Measurements from ENCODE around the gene DPEP1.
"Not testable (repeated sequence)": the region's sequence is repeated elsewhere in the genome, so short reads cannot be mapped to it uniquely, and the experiment has no call there.

DPEP1 gene

DNA sequence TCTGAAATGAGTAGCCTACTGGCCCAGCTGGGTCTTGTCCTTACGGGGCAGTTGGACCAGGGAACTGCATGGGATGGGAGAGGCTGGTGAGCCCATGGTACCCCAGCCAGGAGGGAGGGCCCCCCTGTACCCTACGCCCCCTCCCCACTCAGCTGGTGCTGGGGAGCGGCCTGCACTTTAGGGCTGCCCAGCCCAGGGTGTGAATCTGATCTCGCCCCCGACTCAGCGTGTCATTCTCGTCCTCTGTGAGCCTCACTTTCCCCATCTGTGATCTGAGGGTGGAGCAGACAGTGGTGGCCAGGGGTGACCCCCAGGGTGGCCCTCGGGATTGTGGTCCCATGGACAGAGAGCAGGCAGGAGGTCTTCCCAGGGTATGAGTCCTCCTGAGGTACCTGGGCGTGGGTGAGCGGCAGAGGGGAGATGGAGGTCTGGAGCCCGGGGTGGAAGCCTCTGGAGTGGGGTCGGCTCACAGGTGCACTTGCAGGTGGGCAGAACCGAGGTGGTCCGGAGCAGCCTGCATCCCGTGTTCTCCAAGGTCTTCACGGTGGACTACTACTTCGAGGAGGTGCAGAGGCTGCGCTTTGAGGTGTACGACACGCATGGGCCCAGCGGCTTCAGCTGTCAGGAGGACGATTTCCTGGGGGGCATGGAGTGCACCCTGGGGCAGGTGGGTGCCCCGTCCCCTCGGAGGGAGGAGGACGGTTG is 36.2 kb upstream of the DPEP1 start:
- DNase-seq (ENCODE audit: low read depth, low spot score) = no peak

GRCh38 chr16:89579351-89579750 is 34.1 kb upstream of the DPEP1 start:
- no peak for DNase-seq (ENCODE audit: low read depth, low spot score)

- DNase-seq (ENCODE audit: low read depth, low spot score) = peak; percentile 98
These were observed 32.3 kb upstream of the DPEP1 start for GRCh38 chr16:89581045-89581695.

GRCh38 chr16:89581861-89582563 is 31.4 kb upstream of the DPEP1 start:
- DNase-seq (ENCODE audit: low read depth, low spot score) = peak; percentile 53

- DNase-seq (ENCODE audit: low read depth, low spot score) = no peak
These were observed 30.7 kb upstream of the DPEP1 start for GRCh38 chr16:89582614-89583196.

DNA sequence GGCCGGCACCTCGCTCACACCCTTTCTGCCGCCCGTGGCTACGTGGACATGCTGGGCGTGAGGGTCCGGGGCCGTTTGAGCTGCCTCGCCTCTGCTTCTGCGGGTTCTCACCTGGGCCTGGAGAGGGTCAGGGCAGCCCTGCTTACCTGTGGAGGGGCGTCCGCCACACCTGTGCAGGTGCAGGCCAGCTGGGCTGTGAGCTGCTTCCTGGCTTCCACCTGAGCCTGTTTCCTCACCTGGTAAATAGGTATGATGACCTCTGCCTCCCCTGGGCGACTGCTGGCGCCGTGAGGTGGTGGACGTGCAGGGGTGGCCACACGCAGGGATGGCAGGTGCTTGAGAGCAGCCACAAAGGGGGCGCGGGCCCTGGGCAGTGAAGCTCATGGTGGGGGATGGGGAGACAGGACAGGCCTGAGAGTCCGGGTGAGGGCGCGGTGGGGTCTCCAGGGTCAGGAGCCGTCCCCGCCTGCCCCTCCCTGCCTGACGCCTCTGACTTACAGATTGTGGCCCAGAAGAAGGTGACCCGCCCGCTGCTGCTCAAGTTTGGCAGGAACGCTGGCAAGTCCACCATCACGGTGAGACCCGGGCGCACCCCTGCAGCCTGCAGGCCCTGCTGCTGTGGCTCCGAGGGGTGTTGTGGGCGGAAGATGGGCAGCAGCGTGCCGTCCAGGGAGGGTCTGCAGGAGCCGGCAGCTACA is 30.1 kb upstream of the DPEP1 start:
- no peak for DNase-seq (ENCODE audit: low read depth, low spot score)

DNA sequence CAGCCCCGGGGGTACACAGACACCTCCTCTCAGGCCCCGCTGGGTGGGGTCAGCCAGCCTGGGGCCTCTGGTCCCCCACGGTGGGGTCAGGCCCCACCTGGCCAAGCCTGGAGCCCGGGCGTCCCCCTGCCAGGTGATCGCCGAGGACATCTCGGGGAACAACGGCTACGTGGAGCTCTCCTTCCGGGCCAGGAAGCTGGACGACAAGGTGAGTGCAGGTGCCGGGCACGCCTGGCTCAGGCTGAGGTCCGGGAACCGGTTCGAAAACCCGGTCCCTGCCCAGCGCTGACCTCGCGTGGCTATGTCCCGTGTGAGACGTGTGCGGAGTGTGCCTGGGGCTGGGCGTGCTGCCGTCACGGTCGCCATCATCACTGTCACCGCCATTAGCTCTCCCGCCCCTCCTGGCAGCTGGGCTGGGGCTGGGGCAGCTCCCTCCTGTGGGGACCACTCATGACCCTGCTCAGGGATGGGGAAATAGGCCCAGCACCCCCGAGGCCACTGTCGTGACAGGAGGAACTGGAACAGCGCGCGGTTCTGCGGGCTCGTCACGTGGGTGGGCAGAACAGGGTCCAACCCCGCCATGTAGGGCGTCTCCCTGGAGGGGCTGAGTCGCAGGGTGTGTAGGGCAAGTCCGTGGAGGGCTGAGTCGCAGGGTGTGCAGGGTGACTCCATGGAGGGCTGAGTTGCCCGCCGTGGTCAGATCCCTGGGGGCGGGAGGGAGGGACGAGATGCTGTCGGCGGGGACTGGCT is 29.4 kb upstream of the DPEP1 start:
- no peak for DNase-seq (ENCODE audit: low read depth, low spot score)

GRCh38 chr16:89584768-89585549 is 28.5 kb upstream of the DPEP1 start:
- DNase-seq (ENCODE audit: low read depth, low spot score) = peak; percentile 82

DNA sequence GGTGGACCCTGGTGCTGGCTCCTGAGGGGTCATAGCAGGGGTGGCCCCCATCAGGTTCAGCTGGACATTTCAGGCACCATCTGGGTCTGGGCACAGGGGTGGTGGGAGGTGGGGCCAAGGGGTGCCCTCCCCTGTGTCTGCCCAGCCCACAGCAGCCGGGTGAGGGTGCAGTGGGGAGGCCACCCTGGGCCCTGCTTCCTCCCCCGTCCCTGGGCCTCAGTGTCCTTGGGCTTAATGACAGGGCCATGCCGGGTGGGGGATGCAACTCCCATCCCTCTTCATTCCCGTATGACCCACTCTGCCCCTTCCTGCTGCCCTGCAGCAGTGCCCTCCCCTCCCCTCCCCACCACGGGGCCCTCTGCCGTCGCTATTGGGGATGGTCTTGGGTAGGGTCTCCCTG is 27.2 kb upstream of the DPEP1 start:
- no peak for DNase-seq (ENCODE audit: low read depth, low spot score)

GRCh38 chr16:89586853-89587252 is 26.6 kb upstream of the DPEP1 start:
- no peak for DNase-seq (ENCODE audit: low read depth, low spot score)

DNA sequence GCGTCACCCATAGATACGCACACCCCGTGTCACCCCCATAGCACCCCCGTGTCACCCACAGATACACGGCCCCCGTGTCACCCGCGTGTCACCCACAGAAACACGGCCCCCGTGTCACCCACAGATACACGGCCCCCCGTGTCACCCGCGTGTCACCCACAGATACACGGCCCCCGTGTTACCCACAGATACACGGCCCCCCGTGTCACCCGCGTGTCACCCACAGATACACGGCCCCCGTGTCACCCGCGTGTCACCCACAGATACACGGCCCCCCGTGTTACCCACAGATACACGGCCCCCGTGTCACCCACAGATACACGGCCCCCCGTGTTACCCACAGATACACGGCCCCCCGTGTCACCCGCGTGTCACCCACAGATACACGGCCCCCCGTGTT is 25.8 kb upstream of the DPEP1 start:
- not testable (repeated sequence) for DNase-seq (ENCODE audit: low read depth, low spot score)

DNA sequence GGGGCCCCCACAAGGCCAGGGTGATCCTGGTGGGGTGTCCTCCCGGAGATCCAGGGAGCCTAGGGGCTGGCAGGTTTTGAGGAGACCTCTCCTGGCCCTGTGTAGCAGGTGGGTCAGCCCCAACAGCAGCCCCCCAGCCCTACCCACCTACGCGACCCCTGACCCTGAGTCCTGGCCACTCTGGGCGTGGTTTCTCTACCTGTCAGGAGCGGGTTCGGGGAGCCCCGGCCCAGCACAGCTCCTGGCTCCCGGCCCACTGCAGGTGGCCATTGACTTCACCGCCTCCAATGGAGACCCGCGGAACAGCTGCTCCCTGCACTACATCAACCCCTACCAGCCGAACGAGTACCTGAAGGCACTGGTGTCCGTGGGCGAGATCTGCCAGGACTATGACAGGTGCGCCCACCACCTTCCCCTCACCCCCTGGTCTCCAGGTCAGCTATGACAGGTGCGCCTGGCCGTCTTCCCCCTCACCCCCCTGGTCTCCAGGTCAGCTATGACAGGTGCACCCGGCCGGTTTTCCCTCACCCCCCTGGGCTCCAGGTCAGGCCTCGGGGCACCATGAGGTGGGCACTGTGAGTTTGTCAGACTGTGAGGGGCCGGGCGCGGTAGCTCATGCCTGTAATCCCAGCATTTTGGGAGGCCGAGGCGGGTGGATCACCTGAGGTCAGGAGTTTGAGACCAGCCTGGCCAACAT is 24.9 kb upstream of the DPEP1 start:
- no peak for DNase-seq (ENCODE audit: low read depth, low spot score)

GRCh38 chr16:89589241-89589926 is 24.1 kb upstream of the DPEP1 start:
- DNase-seq (ENCODE audit: low read depth, low spot score) = no peak

DNA sequence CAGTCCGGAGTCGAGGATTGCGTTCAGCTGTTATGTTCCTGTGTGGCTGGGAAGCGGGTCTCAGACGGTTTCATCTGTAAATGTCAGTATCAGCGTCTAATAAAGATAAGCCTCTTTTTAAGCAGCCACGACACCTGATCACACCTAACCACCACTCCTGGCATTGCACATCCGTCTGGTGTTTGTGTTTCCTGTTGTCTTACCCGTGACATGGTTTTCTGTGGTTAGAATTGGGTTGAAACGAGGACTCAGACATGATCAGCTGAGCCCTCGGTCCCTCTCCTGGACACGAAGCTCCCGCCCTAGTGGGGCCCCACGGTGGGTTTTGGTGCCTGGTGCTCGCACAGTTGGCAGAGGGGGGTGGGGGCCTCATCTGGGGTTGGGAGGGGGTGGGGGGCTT is 19.6 kb upstream of the DPEP1 start:
- no peak for DNase-seq (ENCODE audit: low read depth, low spot score)

DNA sequence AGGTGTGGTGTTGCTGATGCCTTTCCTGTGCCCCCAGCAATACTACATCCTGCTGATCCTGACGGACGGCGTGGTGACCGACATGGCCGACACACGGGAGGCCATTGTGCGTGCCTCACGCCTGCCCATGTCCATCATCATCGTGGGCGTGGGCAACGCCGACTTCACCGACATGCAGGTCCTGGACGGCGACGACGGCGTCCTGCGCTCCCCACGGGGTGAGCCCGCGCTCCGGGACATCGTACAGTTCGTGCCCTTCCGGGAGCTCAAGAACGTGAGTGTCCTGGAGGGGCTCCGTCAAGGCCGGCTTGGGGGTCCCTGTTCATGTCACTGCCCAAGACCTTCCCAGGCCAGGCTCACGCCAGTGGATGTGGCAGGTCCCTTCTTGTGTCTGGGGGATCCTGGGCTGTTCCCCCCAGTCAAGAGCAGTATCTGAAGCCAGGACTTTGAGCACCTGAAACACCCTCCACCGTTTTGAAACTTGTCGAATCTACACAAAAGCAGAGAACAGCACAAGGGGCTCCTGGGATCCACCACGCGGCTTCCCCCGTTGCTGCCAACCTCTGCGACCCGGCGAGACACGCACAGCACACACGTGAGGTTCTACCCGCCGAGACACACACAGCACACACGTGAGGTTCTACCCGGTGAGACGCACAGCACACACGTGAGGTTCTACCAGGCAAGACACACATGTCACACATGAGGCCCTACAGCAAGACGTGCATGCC is 17.9 kb upstream of the DPEP1 start:
- DNase-seq (ENCODE audit: low read depth, low spot score) = no peak

GRCh38 chr16:89596061-89596689 is 17.3 kb upstream of the DPEP1 start:
- no peak for DNase-seq (ENCODE audit: low read depth, low spot score)

DNA sequence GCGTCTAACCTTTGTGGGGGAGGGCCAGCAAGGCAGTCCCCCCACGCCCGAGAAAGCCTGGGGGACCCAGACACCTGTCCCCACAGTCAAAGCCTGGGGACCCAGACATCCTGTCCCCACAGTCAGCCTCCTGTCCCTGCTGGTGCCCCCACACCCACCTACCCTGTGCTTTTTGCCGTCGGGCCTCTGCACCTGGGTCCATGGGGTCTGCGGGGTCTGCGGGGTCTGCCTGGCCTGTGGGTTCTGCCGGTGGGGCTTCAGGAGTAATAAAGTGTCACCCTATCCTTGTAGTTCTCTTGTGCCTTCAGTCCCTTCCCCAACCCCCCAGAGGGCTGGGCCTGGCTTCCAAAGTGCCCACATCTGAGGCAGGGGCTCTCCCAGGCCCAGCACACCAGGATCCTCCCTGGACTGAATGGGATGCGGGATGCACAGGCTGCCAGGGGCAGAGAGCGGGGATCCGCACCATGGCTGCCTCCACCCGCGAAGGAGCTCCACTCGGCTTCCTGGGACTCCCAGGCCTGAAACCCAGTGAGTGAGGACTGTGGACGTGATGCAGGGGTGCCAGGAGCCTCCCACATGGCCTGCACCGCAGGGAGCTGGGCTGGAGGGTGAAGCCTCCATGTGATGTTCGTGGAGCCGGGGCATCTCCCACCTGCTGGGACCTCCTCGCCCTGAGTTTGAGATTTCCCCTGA is 16.3 kb upstream of the DPEP1 start:
- DNase-seq (ENCODE audit: low read depth, low spot score) = no peak
